Ammon's horn (tissue), 1 donor: ENCODE results near the gene TMEM219.

Source experiments
- DNase-seq: peaks from one replicate; pipeline ENCODE4 v3.0.0-alpha.2; 2016; ENCODE audit warnings: low spot score

The TMEM219 gene

GRCh38 chr16:29982560-29983419 is 20.9 kb downstream of the TMEM219 start:
- DNase-seq = no peak

- DNase-seq = no peak
Measured at GRCh38 chr16:29983420-29984136, 21.7 kb downstream of the TMEM219 start.

- DNase-seq = no peak
Measured at GRCh38 chr16:29984137-29984763, 22.4 kb downstream of the TMEM219 start.

GRCh38 chr16:29984764-29985147 is 22.9 kb downstream of the TMEM219 start:
- DNase-seq = no peak

GRCh38 chr16:29985271-29985811 is 23.5 kb downstream of the TMEM219 start:
- DNase-seq = no peak

- no peak for DNase-seq
Measured at GRCh38 chr16:29986231-29986630, 24.4 kb downstream of the TMEM219 start.

- DNase-seq = no peak
Measured at GRCh38 chr16:29986931-29987330, 25.1 kb downstream of the TMEM219 start.

- DNase-seq = no peak
Measured at GRCh38 chr16:29987371-29988085, 25.6 kb downstream of the TMEM219 start.

- no peak for DNase-seq
Measured at GRCh38 chr16:29988346-29989075, 26.6 kb downstream of the TMEM219 start.

GRCh38 chr16:29989111-29989858 is 27.4 kb downstream of the TMEM219 start:
- no peak for DNase-seq

GRCh38 chr16:29990034-29990433 is 28.2 kb downstream of the TMEM219 start:
- no peak for DNase-seq

GRCh38 chr16:29990883-29991570 is 29.1 kb downstream of the TMEM219 start:
- DNase-seq = no peak

GRCh38 chr16:29991571-29991904 is 29.7 kb downstream of the TMEM219 start:
- DNase-seq = no peak

GRCh38 chr16:29992344-29992967 is 30.6 kb downstream of the TMEM219 start:
- no peak for DNase-seq

GRCh38 chr16:29993191-29993902 is 31.5 kb downstream of the TMEM219 start:
- DNase-seq = no peak

- DNase-seq = no peak
Measured at GRCh38 chr16:29993903-29994599, 32.2 kb downstream of the TMEM219 start.

- peak; percentile 59 for DNase-seq
Measured at GRCh38 chr16:29994600-29995323, 32.9 kb downstream of the TMEM219 start.
